H1 (cell line): Measurements from ENCODE around the gene ATM. TPM values are rescaled to one million over a fixed set of nuclear protein-coding genes. Genes with fewer than 3 reads are reported as not detected.

Experiments
- CTCF ChIA-PET: fragments of 300-600 bp; sonication (Branson Sonifier 250); formaldehyde crosslinking; loops from one replicate; lab custom pipeline; 2021; ENCODE audit not compliant: partially characterized antibody; lab: Charles Lee
- POLR2A ChIA-PET: fragments of 300-600 bp; sonication (Branson Sonifier 250); formaldehyde crosslinking; loops from one replicate; lab custom pipeline; 2021; ENCODE audit warnings: inconsistent platforms; ENCODE audit not compliant: partially characterized antibody; lab: Charles Lee
- DNase-seq, 2 experiments: peaks; one replicate each; pipeline versions ENCODE4 v3.0.0 to v3.0.0-alpha.2; 2010 to 2022; ENCODE audit warnings: low spot score in 2 of 2, low read depth in 1 of 2, mixed read lengths in 1 of 2
- FAIRE-seq: peaks from 2 replicates; lab custom pipeline; 2011; peaks lifted over from hg19 to GRCh38; lab: Jason Lieb, UNC
- H2AFZ ChIP-seq: 2 replicates; pipeline ENCODE4 v1.8.1; 2012; ENCODE audit warnings: low read length, inconsistent platforms
- H2AK5ac ChIP-seq: 2 replicates; pipeline ENCODE4 v1.6.1; 2013; ENCODE audit warnings: low read depth, low read length
- H2BK120ac ChIP-seq: replicated peaks from 2 replicates; pipeline ENCODE3; 2013; ENCODE audit warnings: low read depth, low read length, inconsistent platforms
- H2BK12ac ChIP-seq: 2 replicates; pipeline ENCODE4 v1.6.1; 2013; ENCODE audit warnings: low read depth, low read length
- H2BK15ac ChIP-seq: 2 replicates; pipeline ENCODE4 v1.6.1; 2013; ENCODE audit warnings: low read length
- H2BK20ac ChIP-seq: 2 replicates; pipeline ENCODE4 v1.6.1; 2013; ENCODE audit warnings: low read length
- H2BK5ac ChIP-seq: 2 replicates; pipeline ENCODE4 v1.6.1; 2013; ENCODE audit warnings: low read depth, low read length
- H3K14ac ChIP-seq: 2 replicates; pipeline ENCODE4 v1.6.1; 2013; ENCODE audit warnings: inconsistent platforms; ENCODE audit not compliant: insufficient read length
- H3K18ac ChIP-seq: 2 replicates; pipeline ENCODE4 v1.6.1; 2013; ENCODE audit warnings: low read length; ENCODE audit errors: extremely low read depth
- H3K23ac ChIP-seq: 2 replicates; pipeline ENCODE4 v1.6.1; 2013; ENCODE audit warnings: inconsistent platforms; ENCODE audit not compliant: insufficient read length
- H3K23me2 ChIP-seq: 2 replicates; pipeline ENCODE4 v1.6.1; 2013; ENCODE audit warnings: low read depth, low read length
- H3K27ac ChIP-seq: 2 replicates; pipeline ENCODE4 v1.6.1; 2011; ENCODE audit warnings: low read depth, low read length, inconsistent platforms
- H3K27me3 ChIP-seq, 4 experiments: replicated peaks in 1 of 4; 1 replicate in 1 of 4; 2 replicates in 3 of 4; pipeline versions ENCODE4 v1.6.1 to v1.8.1; 2011 to 2013; ENCODE audit warnings: low read length in 3 of 4, mild to moderate bottlenecking in 3 of 4, inconsistent platforms in 2 of 4, mixed read lengths in 2 of 4, moderate library complexity in 1 of 4; ENCODE audit not compliant: control insufficient read depth in 3 of 4, insufficient read depth in 3 of 4; ENCODE audit errors: extremely low read depth in 1 of 4
- H3K36me3 ChIP-seq, 4 experiments: 2 replicates each; pipeline versions ENCODE4 v1.6.1 to v1.8.1; 2011 to 2013; ENCODE audit warnings: mild to moderate bottlenecking in 4 of 4, low read length in 3 of 4, moderate library complexity in 2 of 4, control low read depth in 1 of 4, inconsistent platforms in 1 of 4; ENCODE audit not compliant: insufficient read depth in 4 of 4, control insufficient read depth in 2 of 4
- H3K4ac ChIP-seq: replicated peaks from 2 replicates; pipeline ENCODE3; 2013; ENCODE audit warnings: low read length, low read depth, mixed read lengths, inconsistent platforms; ENCODE audit not compliant: insufficient read length
- H3K4me1 ChIP-seq, 4 experiments: replicated peaks in 1 of 4; 1 replicate in 1 of 4; 2 replicates in 3 of 4; pipeline versions ENCODE4 v1.6.1 to v1.8.1; 2011 to 2013; ENCODE audit warnings: low read length in 3 of 4, inconsistent platforms in 2 of 4, mixed read lengths in 1 of 4; ENCODE audit not compliant: insufficient read depth in 4 of 4, control insufficient read depth in 3 of 4
- H3K4me2 ChIP-seq, 2 experiments: 2 replicates each; pipeline versions ENCODE4 v1.6.1 to v1.8.1; 2011 to 2013; ENCODE audit warnings: low read depth in 2 of 2, low read length in 2 of 2, control low read depth in 1 of 2, inconsistent platforms in 1 of 2, mild to moderate bottlenecking in 1 of 2; ENCODE audit not compliant: insufficient read depth in 1 of 2
- H3K4me3 ChIP-seq, 4 experiments: fragments of 200-600, 300-600 bp in 1 of 4; sonication (generic), shearing (Covaris generic), sonication (Bioruptor Twin) in 1 of 4; 2 replicates each; pipeline versions ENCODE4 v1.5.1 to v1.8.1; 2011 to 2016; ENCODE audit warnings: low read length in 4 of 4, low read depth in 3 of 4, control low read depth in 2 of 4, inconsistent platforms in 2 of 4, mild to moderate bottlenecking in 2 of 4, mixed read lengths in 1 of 4, moderate library complexity in 1 of 4; ENCODE audit not compliant: insufficient read depth in 2 of 4; ENCODE audit errors: extremely low read depth in 1 of 4
- H3K56ac ChIP-seq: replicated peaks from 2 replicates; pipeline ENCODE3; 2013; ENCODE audit warnings: low read depth, mild to moderate bottlenecking, mixed read lengths, low read length, inconsistent platforms; ENCODE audit not compliant: insufficient read length
- H3K79me1 ChIP-seq: 2 replicates; pipeline ENCODE4 v1.6.1; 2013; ENCODE audit warnings: low read depth, low read length, control low read depth
- H3K79me2 ChIP-seq, 2 experiments: 2 replicates each; pipeline versions ENCODE4 v1.6.1 to v1.8.1; 2012 to 2013; ENCODE audit warnings: low read length in 2 of 2, mild to moderate bottlenecking in 2 of 2, inconsistent platforms in 1 of 2; ENCODE audit not compliant: insufficient read depth in 2 of 2, control insufficient read depth in 1 of 2
- H3K9ac ChIP-seq, 4 experiments: replicated peaks in 1 of 4; 1 replicate in 1 of 4; 2 replicates in 3 of 4; pipeline versions ENCODE4 v1.6.1 to v1.8.1; 2011 to 2013; ENCODE audit warnings: low read depth in 3 of 4, low read length in 3 of 4, control low read depth in 2 of 4, mild to moderate bottlenecking in 2 of 4, moderate library complexity in 2 of 4, inconsistent platforms in 1 of 4; ENCODE audit errors: extremely low read depth in 1 of 4
- H3K9me3 ChIP-seq, 2 experiments: 2 replicates each; pipeline versions ENCODE4 v1.6.1 to v1.8.1; 2012 to 2013; ENCODE audit warnings: mild to moderate bottlenecking in 2 of 2, moderate library complexity in 2 of 2, control low read depth in 1 of 2, inconsistent platforms in 1 of 2, low read depth in 1 of 2, low read length in 1 of 2, mixed read lengths in 1 of 2; ENCODE audit not compliant: insufficient read depth in 2 of 2
- H4K20me1 ChIP-seq, 2 experiments: replicated peaks in 1 of 2; 2 replicates each; pipeline versions ENCODE3 to v1.8.1; 2011 to 2013; ENCODE audit warnings: inconsistent platforms in 2 of 2, low read length in 2 of 2, mild to moderate bottlenecking in 1 of 2; ENCODE audit not compliant: insufficient read depth in 2 of 2, control insufficient read depth in 1 of 2
- H4K5ac ChIP-seq: 2 replicates; pipeline ENCODE4 v1.6.1; 2013; ENCODE audit warnings: low read length, low read depth, mixed read lengths, inconsistent platforms; ENCODE audit not compliant: insufficient read length
- H4K8ac ChIP-seq: 2 replicates; pipeline ENCODE4 v1.8.0; 2013; ENCODE audit warnings: mild to moderate bottlenecking, moderate library complexity, low read length, inconsistent platforms; ENCODE audit not compliant: insufficient read depth; ENCODE audit errors: extremely low read depth
- H4K91ac ChIP-seq: replicated peaks from 2 replicates; pipeline ENCODE3; 2013; ENCODE audit warnings: low read length, mixed read lengths, inconsistent platforms; ENCODE audit not compliant: insufficient read length
- CHD2 ChIP-seq: IDR thresholded peaks from 2 replicates; pipeline ENCODE4 v1.6.1; 2012; ENCODE audit warnings: low read length, improper control_type of control experiment
- EP300 ChIP-seq, 2 experiments: IDR thresholded peaks; 1 replicate in 1 of 2; 2 replicates in 1 of 2; pipeline ENCODE4 v1.6.1; 2011 to 2012; ENCODE audit warnings: low read depth in 2 of 2, low read length in 2 of 2, mild to moderate bottlenecking in 2 of 2, borderline replicate concordance in 1 of 2, inconsistent platforms in 1 of 2, moderate library complexity in 1 of 2
- HDAC2 ChIP-seq, 2 experiments: fragments of 300-600 bp in 1 of 2; sonication (generic) in 1 of 2; IDR thresholded peaks; 2 replicates each; pipeline ENCODE4 v1.6.1; 2011 to 2012; ENCODE audit warnings: low read depth in 2 of 2, low read length in 2 of 2, mild to moderate bottlenecking in 2 of 2, moderate library complexity in 2 of 2, borderline replicate concordance in 1 of 2, inconsistent platforms in 1 of 2
- polyA plus RNA-seq, 7 experiments: library from polyadenylated mRNA; depleted of rRNA in 3 of 7; stranded (reverse) in 5 of 7; unstranded in 2 of 7; fragments of >200 nt in 5 of 7; fragments of 200-250 nt in 2 of 7; gene quantifications; 1 replicate in 5 of 7; 2 replicates in 1 of 7; 4 replicates in 1 of 7; pipeline versions ENCODE4 v1.2.1 to v1.2.3, GENCODE V29; 2011 to 2013; ENCODE audit warnings: missing spikeins in 2 of 7, mixed read lengths in 2 of 7
- total RNA-seq: library from RNA; stranded (reverse); fragmentation: NEBNext Ultra II Directional; extraction: Animal tissue kit (Norgen Biotek cat#: 25700); gene quantifications from 2 replicates; pipeline ENCODE4 v1.2.1, GENCODE V29; 2021

ATM gene
- total and polyA plus RNA-seq, 2 of the 8 experiments (the other 6 are each of a cell fraction or from before 2014, with no cell fraction given), result 14.9 to 55.4 TPM

GRCh38 chr11:108319541-108320145 lies 96.8 kb downstream of the ATM start:
- Histone ChIP-seq H3K79me1 (no peaks in the 10 kb centered on the region), H2AK5ac (no peak overlapping the region), H3K27ac (no peak overlapping the region), H2BK15ac (no peak overlapping the region), H3K56ac (no peak overlapping the region), H3K4me3 (no peak overlapping the region)
- TF ChIP-seq HDAC2 (IDR thresholded peaks at IDR 0.05; ENCODE audit: borderline replicate concordance in 1 of 2, low read depth in 2 of 2, low read length in 2 of 2), result no peak
- no peak for TF ChIP-seq CHD2
- no peak for TF ChIP-seq EP300 (IDR thresholded peaks at IDR 0.05; ENCODE audit: borderline replicate concordance in 1 of 2, low read depth in 2 of 2, low read length in 2 of 2)
- TF ChIP-seq, all 59 proteins: peak for 0
- H3K9me3 ChIP-seq, result no peaks in the 10 kb centered on the region
- no peak overlapping the region for H3K23ac ChIP-seq
- no peak overlapping the region for H3K18ac ChIP-seq
- no peaks in the 10 kb centered on the region for H3K79me2 ChIP-seq
- H4K20me1 ChIP-seq, result no peaks in the 10 kb centered on the region
- H3K14ac ChIP-seq, result no peak overlapping the region
- no peak overlapping the region for H3K4me2 ChIP-seq
- no peaks in the 10 kb centered on the region for H3K4me1 ChIP-seq
- H3K4ac ChIP-seq, result no peak overlapping the region
- peaks cover 4 to 60% (median 16%) of the 10 kb centered on the region in 4 experiments; a peak in 6 of 8 replicates for H3K36me3 ChIP-seq
- no peak overlapping the region for H3K9ac ChIP-seq
- no peak for FAIRE-seq
- no peaks in the 10 kb centered on the region for H3K27me3 ChIP-seq
- no peak overlapping the region for H4K91ac ChIP-seq
- H2AFZ ChIP-seq, result no peak overlapping the region
- no peak overlapping the region for H2BK5ac ChIP-seq
- no peaks in the 10 kb centered on the region for H3K23me2 ChIP-seq
- no peak for DNase-seq
- ChIA-PET CTCF (interaction anchor here (1.4 kb wide), 1 partner anchor 336 kb away, joined by 3 read pairs; no protein-coding TSS in a partner anchor), POLR2A (no interaction called here)
- H4K8ac ChIP-seq, result no peak overlapping the region
- no peak overlapping the region for H2BK12ac ChIP-seq
- H2BK120ac ChIP-seq, result no peak overlapping the region
- H2BK20ac ChIP-seq, result no peak overlapping the region
- H4K5ac ChIP-seq, result no peak overlapping the region
